Measurements from ENCODE around the gene TAF1D. TPM values are rescaled to one million over a fixed set of nuclear protein-coding genes. Genes with fewer than 3 reads are reported as not detected.
"Not testable (repeated sequence)": the region's sequence is repeated elsewhere in the genome, so short reads cannot be mapped to it uniquely, and the experiment has no call there.

The TAF1D gene
- total RNA-seq, 3 donors from 2014 or later (not counting 1 experiment from before 2014, with no cell fraction given) = 76.3 to 110 (median 109) TPM

- no peak for DNase-seq
- TF ChIP-seq CTCF (IDR thresholded peaks at IDR 0.05) = no peak
- H3K27me3 ChIP-seq (ENCODE audit: control insufficient read depth, insufficient read depth, low read length) = no peaks in the 10 kb centered on the region
- Mint-ChIP-seq H3K27ac (peak overlapping the region; percentile 83 to 91), H3K9me3 (no peaks in the 10 kb centered on the region), H3K4me1 (peaks cover 40 to 43% of the 10 kb centered on the region in 2 donors), H3K4me3 (peak overlapping the region; percentile 99), H3K36me3 (no peaks in the 10 kb centered on the region), H3K27me3 (ENCODE audit: low read depth in 2 of 2) (no peaks in the 10 kb centered on the region)
- WGBS (ENCODE audit: insufficient coverage) = under 1% methylated on average over 9 of the region's 10 CpGs
- H3K9me3 ChIP-seq (ENCODE audit: control insufficient read depth, insufficient read depth, low read length) = no peaks in the 10 kb centered on the region
- H3K36me3 ChIP-seq (ENCODE audit: control insufficient read depth, insufficient read depth, low read length) = peaks cover 3% of the 10 kb centered on the region
- peak overlapping the region; percentile 94 for H3K4me3 ChIP-seq (ENCODE audit: low read length)
- peak; percentile 3 to 12 (median 10) for ATAC-seq
- intact Hi-C loops (cut with micrococcal nuclease) = loop anchor here (1.0 kb wide), 1 partner anchor 42 kb away; the partner anchor contains the start of genes C11orf54 and TAF1D
- peak overlapping the region; percentile 89 for H3K27ac ChIP-seq (ENCODE audit: low read length)
- H3K4me1 ChIP-seq (ENCODE audit: control insufficient read depth, insufficient read depth, low read length) = peaks cover 29% of the 10 kb centered on the region
Observed at GRCh38 chr11:93783765-93784144, 42.5 kb upstream of the TAF1D start.

DNA sequence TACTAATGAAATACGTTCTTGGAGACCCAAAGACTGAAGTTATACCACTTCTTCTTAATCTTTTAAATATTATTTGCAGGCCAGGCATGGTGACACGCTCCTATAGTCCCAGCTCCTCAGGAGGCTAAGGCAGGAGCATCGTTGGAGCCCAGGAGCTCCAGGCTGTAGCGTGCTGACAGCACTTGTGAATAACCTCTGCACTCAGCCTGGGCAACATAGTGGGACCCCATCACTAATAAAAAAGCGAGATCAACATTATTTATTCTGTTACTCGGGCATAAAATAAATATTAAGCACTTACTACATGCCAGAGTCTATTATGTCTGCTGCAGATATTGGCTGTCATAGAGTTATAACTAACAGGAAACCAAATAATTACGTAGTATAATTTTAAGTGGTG lies 42.1 kb upstream of the TAF1D start:
- Histone ChIP-seq H3K9me3 (ENCODE audit: control insufficient read depth, insufficient read depth, low read length) (no peaks in the 10 kb centered on the region), H3K27me3 (ENCODE audit: control insufficient read depth, insufficient read depth, low read length) (no peaks in the 10 kb centered on the region), H3K4me1 (ENCODE audit: control insufficient read depth, insufficient read depth, low read length) (peaks cover 29% of the 10 kb centered on the region), H3K36me3 (ENCODE audit: control insufficient read depth, insufficient read depth, low read length) (peaks cover 3% of the 10 kb centered on the region), H3K4me3 (ENCODE audit: low read length) (peak overlapping the region; percentile 94), H3K27ac (ENCODE audit: low read length) (no peak overlapping the region)
- no peaks in the 10 kb centered on the region for H3K36me3 Mint-ChIP-seq
- TF ChIP-seq CTCF (IDR thresholded peaks at IDR 0.05) = no peak
- no peak for ATAC-seq
- no peaks in the 10 kb centered on the region for H3K9me3 Mint-ChIP-seq
- 87% methylated on average over 4 of the region's 7 CpGs for WGBS (ENCODE audit: insufficient coverage)
- H3K27ac Mint-ChIP-seq = peak overlapping the region; percentile 83 to 91
- no peaks in the 10 kb centered on the region for H3K27me3 Mint-ChIP-seq (ENCODE audit: low read depth in 2 of 2)
- intact Hi-C loops (cut with micrococcal nuclease) = no loop called here
- peak overlapping the region; percentile 99 for H3K4me3 Mint-ChIP-seq
- peaks cover 40 to 43% of the 10 kb centered on the region in 2 donors for H3K4me1 Mint-ChIP-seq
- DNase-seq = no peak

- WGBS (ENCODE audit: insufficient coverage) = no CpG with 5 or more reads among the region's 2 CpGs
- intact Hi-C loops (cut with micrococcal nuclease) = no loop called here
- Mint-ChIP-seq H3K4me1 (no peaks in the 10 kb centered on the region), H3K27ac (no peak overlapping the region), H3K4me3 (no peak overlapping the region), H3K27me3 (ENCODE audit: low read depth in 2 of 2) (no peaks in the 10 kb centered on the region), H3K9me3 (no peaks in the 10 kb centered on the region), H3K36me3 (no peaks in the 10 kb centered on the region)
- no peaks in the 10 kb centered on the region for H3K36me3 ChIP-seq (ENCODE audit: control insufficient read depth, insufficient read depth, low read length)
- H3K4me3 ChIP-seq (ENCODE audit: low read length) = no peak overlapping the region
- H3K9me3 ChIP-seq (ENCODE audit: control insufficient read depth, insufficient read depth, low read length) = peaks cover 3% of the 10 kb centered on the region
- no peak for TF ChIP-seq CTCF (IDR thresholded peaks at IDR 0.05)
- H3K27me3 ChIP-seq (ENCODE audit: control insufficient read depth, insufficient read depth, low read length) = no peaks in the 10 kb centered on the region
- ATAC-seq (no peak), DNase-seq (peak in 1 of 2 donors; percentile 11)
- H3K27ac ChIP-seq (ENCODE audit: low read length) = no peak overlapping the region
- no peaks in the 10 kb centered on the region for H3K4me1 ChIP-seq (ENCODE audit: control insufficient read depth, insufficient read depth, low read length)
Observed at GRCh38 chr11:93775289-93775688, 34.0 kb upstream of the TAF1D start.

DNA sequence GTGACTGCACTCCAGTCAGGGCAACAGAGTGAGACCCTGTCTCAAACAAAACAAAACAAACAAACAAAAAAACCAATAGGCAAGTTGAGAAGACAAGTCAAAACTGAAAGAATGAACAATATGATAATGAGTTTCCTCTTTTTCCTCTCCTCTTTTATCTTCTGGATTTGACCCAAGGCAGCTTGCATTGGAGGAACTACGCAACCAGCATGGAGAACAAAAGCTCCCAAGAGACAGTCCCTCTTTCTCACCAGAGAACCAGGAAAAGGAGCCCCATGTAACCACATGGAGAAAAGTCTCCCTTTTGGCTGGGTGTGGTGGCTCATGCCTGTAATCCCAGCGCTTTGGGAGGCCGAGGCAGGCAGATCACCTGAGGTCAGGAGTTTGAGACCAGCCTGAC lies 33.3 kb upstream of the TAF1D start:
- H3K27me3 Mint-ChIP-seq (ENCODE audit: low read depth in 2 of 2); H3K9me3 ChIP-seq (ENCODE audit: control insufficient read depth, insufficient read depth, low read length); H3K27me3 ChIP-seq (ENCODE audit: control insufficient read depth, insufficient read depth, low read length); intact Hi-C loops (cut with micrococcal nuclease); H3K9me3 Mint-ChIP-seq; H3K4me1 ChIP-seq (ENCODE audit: control insufficient read depth, insufficient read depth, low read length); H3K4me1 Mint-ChIP-seq; H3K36me3 Mint-ChIP-seq; DNase-seq; H3K4me3 ChIP-seq (ENCODE audit: low read length); H3K36me3 ChIP-seq (ENCODE audit: control insufficient read depth, insufficient read depth, low read length); ATAC-seq; H3K4me3 Mint-ChIP-seq; H3K27ac Mint-ChIP-seq; H3K27ac ChIP-seq (ENCODE audit: low read length): not testable (repeated sequence)
- WGBS (ENCODE audit: insufficient coverage) = 63% methylated on average over 1 of the region's 3 CpGs

All from natural killer cell (primary cell).